OCI-LY3 (cell line): ENCODE measurements around the gene ZNF394.

Experiments used
- H2AFZ ChIP-seq: fragments of 200-600, 300-600 bp; shearing (Covaris generic); 2 replicates; pipeline ENCODE4 v1.6.0; 2014; ENCODE audit warnings: antibody characterized with exemption, low read depth, low read length
- H3K27ac ChIP-seq: fragments of 200-600, 300-600 bp; sonication (generic); 2 replicates; pipeline ENCODE4 v1.5.1; 2014; ENCODE audit warnings: mild to moderate bottlenecking, low read length, moderate library complexity, mixed read lengths
- H3K27me3 ChIP-seq: fragments of 200-600, 300-600 bp; sonication (generic); 2 replicates; pipeline ENCODE4 v1.6.1; 2014; ENCODE audit warnings: low read depth, low read length, mixed read lengths
- H3K36me3 ChIP-seq: fragments of 200-600, 300-600 bp; sonication (generic); replicated peaks from 2 replicates; pipeline ENCODE3; 2014; ENCODE audit warnings: low read depth, low read length, mixed read lengths
- H3K4me1 ChIP-seq: fragments of 300-600, 200-600 bp; sonication (generic); 2 replicates; pipeline ENCODE4 v1.6.1; 2014; ENCODE audit warnings: low read length, mixed read lengths
- H3K4me2 ChIP-seq: fragments of 200-600, 300-600 bp; sonication (generic); 2 replicates; pipeline ENCODE4 v1.6.1; 2014; ENCODE audit warnings: low read length, mixed read lengths
- H3K4me3 ChIP-seq: fragments of 300-600, 200-600 bp; sonication (generic); 2 replicates; pipeline ENCODE4 v1.5.1; 2014; ENCODE audit warnings: antibody characterized with exemption, mild to moderate bottlenecking, low read length, moderate library complexity
- H3K79me2 ChIP-seq: fragments of 300-600, 200-600 bp; shearing (Covaris generic); 2 replicates; pipeline ENCODE4 v1.6.1; 2014; ENCODE audit warnings: mild to moderate bottlenecking, low read length, mixed read lengths
- H3K9ac ChIP-seq: fragments of 300-600, 200-600 bp; shearing (Covaris generic); 2 replicates; pipeline ENCODE4 v1.6.0; 2014; ENCODE audit warnings: mild to moderate bottlenecking, low read length, moderate library complexity
- H3K9me3 ChIP-seq: fragments of 200-600, 300-600 bp; shearing (Covaris generic); 2 replicates; pipeline ENCODE4 v1.6.1; 2014; ENCODE audit warnings: low read length, mixed read lengths; ENCODE audit not compliant: insufficient read depth
- H4K20me1 ChIP-seq: fragments of 200-600, 300-600 bp; sonication (generic); 2 replicates; pipeline ENCODE4 v1.6.1; 2016; ENCODE audit warnings: low read length, mixed read lengths; ENCODE audit not compliant: insufficient read depth
- EZH2phosphoT487 ChIP-seq: fragments of 200-600 bp; shearing (Covaris generic); IDR thresholded peaks from 2 replicates; pipeline ENCODE4 v1.6.1; 2018; ENCODE audit warnings: antibody characterized with exemption, mixed run types, low read depth
- TF ChIP-seq, protein P1 (sequence below): fragments of 200-600, 300-600 bp; sonication (generic); IDR thresholded peaks from 2 replicates; pipeline ENCODE4 v1.5.1; 2014; ENCODE audit warnings: antibody characterized with exemption, low read length, low read depth

Gene ZNF394

DNA sequence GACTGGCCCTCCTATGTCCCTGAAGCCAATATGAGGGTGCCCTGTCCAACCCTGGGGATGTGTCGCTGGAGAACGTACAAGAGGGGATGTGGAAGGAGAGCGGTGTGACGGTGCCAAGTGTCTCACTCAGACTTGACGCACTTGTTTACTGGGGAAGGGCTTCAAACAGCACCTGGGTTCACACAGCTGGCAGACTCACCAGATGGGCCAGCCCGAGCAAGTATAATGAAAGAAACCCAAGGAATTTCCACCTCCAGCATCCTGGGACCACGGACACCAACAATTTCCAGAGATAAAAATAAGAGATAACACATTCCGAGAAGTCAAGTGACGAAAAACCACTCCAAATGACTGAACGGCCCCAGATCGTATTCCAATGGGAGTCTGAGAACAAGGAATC is 39.4 kb downstream of the ZNF394 start:
- H3K9me3 ChIP-seq = no peaks in the 10 kb centered on the region
- peaks cover 54% of the 10 kb centered on the region for H3K36me3 ChIP-seq
- H3K79me2 ChIP-seq = peaks cover 80% of the 10 kb centered on the region
- no peak overlapping the region for H3K9ac ChIP-seq
- H3K4me2 ChIP-seq = no peak overlapping the region
- H4K20me1 ChIP-seq = peaks cover 15% of the 10 kb centered on the region
- H3K4me3 ChIP-seq = no peak overlapping the region
- H3K27ac ChIP-seq = no peak overlapping the region
- TF ChIP-seq, protein P1, sequence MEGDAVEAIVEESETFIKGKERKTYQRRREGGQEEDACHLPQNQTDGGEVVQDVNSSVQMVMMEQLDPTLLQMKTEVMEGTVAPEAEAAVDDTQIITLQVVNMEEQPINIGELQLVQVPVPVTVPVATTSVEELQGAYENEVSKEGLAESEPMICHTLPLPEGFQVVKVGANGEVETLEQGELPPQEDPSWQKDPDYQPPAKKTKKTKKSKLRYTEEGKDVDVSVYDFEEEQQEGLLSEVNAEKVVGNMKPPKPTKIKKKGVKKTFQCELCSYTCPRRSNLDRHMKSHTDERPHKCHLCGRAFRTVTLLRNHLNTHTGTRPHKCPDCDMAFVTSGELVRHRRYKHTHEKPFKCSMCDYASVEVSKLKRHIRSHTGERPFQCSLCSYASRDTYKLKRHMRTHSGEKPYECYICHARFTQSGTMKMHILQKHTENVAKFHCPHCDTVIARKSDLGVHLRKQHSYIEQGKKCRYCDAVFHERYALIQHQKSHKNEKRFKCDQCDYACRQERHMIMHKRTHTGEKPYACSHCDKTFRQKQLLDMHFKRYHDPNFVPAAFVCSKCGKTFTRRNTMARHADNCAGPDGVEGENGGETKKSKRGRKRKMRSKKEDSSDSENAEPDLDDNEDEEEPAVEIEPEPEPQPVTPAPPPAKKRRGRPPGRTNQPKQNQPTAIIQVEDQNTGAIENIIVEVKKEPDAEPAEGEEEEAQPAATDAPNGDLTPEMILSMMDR = no peak
- TF ChIP-seq EZH2phosphoT487 = no peak
- H3K27me3 ChIP-seq = no peaks in the 10 kb centered on the region
- H3K4me1 ChIP-seq = peaks cover 7% of the 10 kb centered on the region
- no peak overlapping the region for H2AFZ ChIP-seq

DNA sequence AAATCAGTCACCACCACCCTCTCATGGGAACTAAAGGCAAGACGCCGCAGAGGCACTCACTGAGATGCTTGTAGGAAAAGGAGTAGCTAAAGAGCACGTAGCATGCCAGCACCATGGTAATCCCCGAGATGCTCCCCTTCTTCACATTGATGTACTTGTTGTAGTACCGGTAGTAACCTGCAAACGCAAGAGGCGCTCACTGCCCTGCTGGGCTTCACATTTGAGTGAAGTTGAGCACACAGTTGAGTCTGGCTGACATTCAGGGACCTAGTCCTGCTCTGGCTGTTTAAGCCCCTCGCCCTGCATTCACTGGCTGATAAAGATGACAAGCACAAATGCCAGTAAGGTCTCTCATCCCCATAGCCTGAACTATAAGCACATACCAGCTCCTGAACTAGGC is 41.0 kb downstream of the ZNF394 start:
- H3K27me3 ChIP-seq = no peaks in the 10 kb centered on the region
- H3K4me2 ChIP-seq = no peak overlapping the region
- peaks cover 65% of the 10 kb centered on the region for H3K79me2 ChIP-seq
- H2AFZ ChIP-seq = no peak overlapping the region
- peaks cover 68% of the 10 kb centered on the region for H3K36me3 ChIP-seq
- TF ChIP-seq, protein P1 = no peak
- TF ChIP-seq EZH2phosphoT487 = no peak
- peaks cover 19% of the 10 kb centered on the region for H4K20me1 ChIP-seq
- H3K4me1 ChIP-seq = no peaks in the 10 kb centered on the region
- H3K4me3 ChIP-seq = no peak overlapping the region
- no peaks in the 10 kb centered on the region for H3K9me3 ChIP-seq
- no peak overlapping the region for H3K9ac ChIP-seq
- no peak overlapping the region for H3K27ac ChIP-seq

DNA sequence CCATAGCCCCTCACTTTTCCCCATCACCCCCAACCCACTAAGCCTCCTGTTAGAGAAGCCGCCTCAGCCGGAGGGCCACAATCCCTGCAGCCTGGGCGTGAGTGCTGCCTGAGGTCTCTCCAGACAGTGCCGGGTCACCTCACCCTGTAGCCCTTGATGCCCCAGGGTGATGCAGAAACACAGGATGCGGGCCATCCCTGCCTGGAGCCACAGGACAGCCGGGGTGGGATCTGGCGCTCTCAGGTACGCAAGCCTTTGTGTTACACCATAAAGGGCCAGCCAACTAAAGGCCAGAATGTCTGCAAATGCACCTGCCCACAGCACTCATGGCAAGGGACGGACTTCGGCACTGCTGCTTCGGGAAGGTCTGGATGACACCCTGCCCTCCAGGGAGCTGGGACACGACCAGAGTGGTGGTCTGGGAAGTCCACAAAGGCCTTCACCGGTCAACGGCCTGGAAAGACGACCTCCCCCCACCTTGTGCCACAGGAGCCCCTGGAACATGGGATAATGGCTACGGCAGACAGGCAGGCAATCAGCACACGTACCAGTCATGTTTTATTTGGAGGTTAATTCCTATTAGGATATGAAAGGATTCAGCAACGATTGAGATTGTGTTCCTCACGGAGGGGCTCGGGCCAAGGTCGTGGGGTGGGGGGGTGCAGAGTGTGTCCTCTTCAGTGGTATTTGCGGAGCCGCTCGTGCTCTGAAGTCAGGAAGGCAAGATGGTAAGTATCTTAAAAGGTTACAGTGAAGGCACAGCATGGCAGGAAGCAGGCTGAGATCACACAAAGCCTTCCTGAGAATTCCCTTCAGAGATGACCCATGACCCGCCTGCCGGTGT is 42.2 kb downstream of the ZNF394 start:
- H3K79me2 ChIP-seq = peaks cover 53% of the 10 kb centered on the region
- H3K27me3 ChIP-seq = no peaks in the 10 kb centered on the region
- H3K36me3 ChIP-seq = peaks cover 71% of the 10 kb centered on the region
- H3K27ac ChIP-seq = no peak overlapping the region
- no peak overlapping the region for H3K4me2 ChIP-seq
- no peaks in the 10 kb centered on the region for H3K4me1 ChIP-seq
- TF ChIP-seq, protein P1 = no peak
- TF ChIP-seq EZH2phosphoT487 = no peak
- peaks cover 19% of the 10 kb centered on the region for H4K20me1 ChIP-seq
- H2AFZ ChIP-seq = no peak overlapping the region
- no peaks in the 10 kb centered on the region for H3K9me3 ChIP-seq
- H3K4me3 ChIP-seq = no peak overlapping the region
- H3K9ac ChIP-seq = no peak overlapping the region

DNA sequence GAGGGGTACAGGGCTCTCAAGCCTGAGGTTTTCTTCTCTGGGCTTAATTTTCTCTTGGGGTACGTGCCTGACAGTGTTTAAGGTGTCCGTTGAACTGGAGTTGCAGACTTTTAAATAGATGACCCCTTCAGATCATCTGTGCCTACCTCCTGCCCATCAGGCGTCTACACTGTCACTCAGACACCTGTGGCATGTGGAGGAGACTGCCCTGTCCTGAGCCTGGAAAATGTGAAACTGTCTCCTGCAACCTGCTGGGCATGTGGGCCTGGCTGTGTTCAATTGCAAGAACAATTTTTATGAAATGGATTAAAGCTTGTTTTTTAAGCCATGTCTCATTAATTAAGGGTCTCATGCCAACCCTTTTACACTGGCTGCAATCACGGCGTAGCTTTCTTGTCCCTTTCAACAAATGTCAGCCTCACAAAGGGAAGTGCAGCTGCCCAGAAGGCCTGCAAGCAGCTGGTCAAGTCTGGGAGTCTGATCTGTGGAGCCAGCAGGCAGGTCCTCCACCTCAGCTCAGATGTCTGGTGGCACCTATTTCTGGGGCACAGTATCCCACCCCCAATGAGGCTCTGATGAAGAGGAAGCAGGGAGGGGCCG is 42.9 kb downstream of the ZNF394 start:
- Histone ChIP-seq H3K27me3 (no peaks in the 10 kb centered on the region), H3K4me3 (no peak overlapping the region), H3K9ac (no peak overlapping the region), H3K9me3 (no peaks in the 10 kb centered on the region), H3K4me1 (no peaks in the 10 kb centered on the region), H3K36me3 (peaks cover 70% of the 10 kb centered on the region), H2AFZ (no peak overlapping the region), H3K27ac (no peak overlapping the region), H3K79me2 (peaks cover 45% of the 10 kb centered on the region), H3K4me2 (no peak overlapping the region), H4K20me1 (peaks cover 19% of the 10 kb centered on the region)
- TF ChIP-seq, protein P1 = no peak
- no peak for TF ChIP-seq EZH2phosphoT487
